Vagina (tissue), 2 donors: Measurements from ENCODE around the gene PALLD.

ENCODE experiments used
- CTCF ChIP-seq, 3 experiments: fragments of 450-650 bp in 2 of 3; fragments of 200-600 bp in 1 of 3; sonication (generic) in 1 of 3; IDR thresholded peaks; one replicate each; pipeline ENCODE4 v1.5.1; 2017 to 2019; ENCODE audit warnings: antibody characterized with exemption in 3 of 3, mild to moderate bottlenecking in 2 of 3, moderate library complexity in 2 of 3
- POLR2A ChIP-seq, 2 donors: fragments of 450-650 bp; IDR thresholded peaks; one replicate each; pipeline ENCODE4 v1.6.1; 2017; ENCODE audit warnings: antibody characterized with exemption in 2 of 2, mild to moderate bottlenecking in 2 of 2, moderate library complexity in 2 of 2

- TF ChIP-seq CTCF (IDR thresholded peaks at IDR 0.05), result no peak
- TF ChIP-seq POLR2A (IDR thresholded peaks at IDR 0.05), result no peak
Measured at GRCh38 chr4:168871632-168872031, 374.8 kb downstream of the PALLD start.
